Measurements from ENCODE around the gene AZI2.

GRCh38 chr3:28348629-28349468 is at the start of gene AZI2, which contains the start of gene ZCWPW2:
- TF ChIP-seq CTCF (IDR thresholded peaks at IDR 0.05) = no peak
- TF ChIP-seq ZFX (IDR thresholded peaks at IDR 0.05; ENCODE audit: borderline replicate concordance) = no peak

Data from 22Rv1 (cell line).